GM12878 (cell line): ENCODE data around the gene SLC35F3.

ENCODE experiments used
- FOXK2 ChIP-seq: fragments of 450-650 bp; IDR thresholded peaks from 2 replicates; pipeline ENCODE4 v1.6.1; 2017; ENCODE audit warnings: mild to moderate bottlenecking, moderate library complexity
- KDM1A ChIP-seq: fragments of 200-600 bp; sonication (generic); IDR thresholded peaks from 2 replicates; pipeline ENCODE4 v1.6.1; 2016; ENCODE audit warnings: borderline replicate concordance
- POLR2AphosphoS5 ChIP-seq: IDR thresholded peaks from 2 replicates; pipeline ENCODE4 v1.6.1; 2011; ENCODE audit warnings: mild to moderate bottlenecking, low read length, inconsistent platforms
- RAD51 ChIP-seq: fragments of 450-650 bp; IDR thresholded peaks from 2 replicates; pipeline ENCODE4 v1.6.1; 2016; ENCODE audit warnings: moderate library complexity, mild to moderate bottlenecking, inconsistent platforms
- SPI1 ChIP-seq: IDR thresholded peaks from 2 replicates; pipeline ENCODE4 v1.6.1; 2011; ENCODE audit warnings: low read depth, mild to moderate bottlenecking, low read length, moderate library complexity, borderline replicate concordance; ENCODE audit not compliant: insufficient read depth
- SREBF2 ChIP-seq: IDR thresholded peaks from 2 replicates; pipeline ENCODE4 v1.6.1; 2012; ENCODE audit warnings: mild to moderate bottlenecking, low read length
- TF ChIP-seq, protein P1 (sequence below): IDR thresholded peaks from 2 replicates; pipeline ENCODE4 v1.6.1; 2012; ENCODE audit warnings: improper control_type of control experiment, low read depth, low read length; ENCODE audit not compliant: insufficient replicate concordance
- TF ChIP-seq, protein P2 (sequence below): IDR thresholded peaks from 2 replicates; pipeline ENCODE4 v1.6.1; 2012; ENCODE audit warnings: mild to moderate bottlenecking, low read depth, low read length

DNA sequence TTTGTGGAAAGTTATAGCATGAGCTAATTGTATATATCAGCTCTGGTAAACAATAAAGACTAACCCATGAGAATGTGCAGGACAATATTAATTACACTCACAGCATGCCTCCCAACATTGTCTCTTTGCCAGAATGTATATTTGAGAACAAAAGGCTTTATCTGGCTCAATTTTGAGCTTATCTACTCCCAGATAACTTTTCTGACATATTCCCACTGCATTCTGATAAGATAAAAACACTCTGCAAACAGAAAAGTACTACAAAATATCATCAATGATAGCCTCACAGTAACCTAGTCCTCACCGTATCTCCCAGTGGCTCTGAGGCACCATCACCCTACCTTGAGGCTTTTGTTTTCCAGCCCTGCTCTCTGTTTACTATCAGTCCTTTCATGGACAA is 188.6 kb downstream of the SLC35F3 start:
- TF ChIP-seq SREBF2 (no peak), KDM1A (no peak), RAD51 (no peak), SPI1 (no peak), FOXK2 (no peak), POLR2AphosphoS5 (no peak)
- TF ChIP-seq, protein P1, sequence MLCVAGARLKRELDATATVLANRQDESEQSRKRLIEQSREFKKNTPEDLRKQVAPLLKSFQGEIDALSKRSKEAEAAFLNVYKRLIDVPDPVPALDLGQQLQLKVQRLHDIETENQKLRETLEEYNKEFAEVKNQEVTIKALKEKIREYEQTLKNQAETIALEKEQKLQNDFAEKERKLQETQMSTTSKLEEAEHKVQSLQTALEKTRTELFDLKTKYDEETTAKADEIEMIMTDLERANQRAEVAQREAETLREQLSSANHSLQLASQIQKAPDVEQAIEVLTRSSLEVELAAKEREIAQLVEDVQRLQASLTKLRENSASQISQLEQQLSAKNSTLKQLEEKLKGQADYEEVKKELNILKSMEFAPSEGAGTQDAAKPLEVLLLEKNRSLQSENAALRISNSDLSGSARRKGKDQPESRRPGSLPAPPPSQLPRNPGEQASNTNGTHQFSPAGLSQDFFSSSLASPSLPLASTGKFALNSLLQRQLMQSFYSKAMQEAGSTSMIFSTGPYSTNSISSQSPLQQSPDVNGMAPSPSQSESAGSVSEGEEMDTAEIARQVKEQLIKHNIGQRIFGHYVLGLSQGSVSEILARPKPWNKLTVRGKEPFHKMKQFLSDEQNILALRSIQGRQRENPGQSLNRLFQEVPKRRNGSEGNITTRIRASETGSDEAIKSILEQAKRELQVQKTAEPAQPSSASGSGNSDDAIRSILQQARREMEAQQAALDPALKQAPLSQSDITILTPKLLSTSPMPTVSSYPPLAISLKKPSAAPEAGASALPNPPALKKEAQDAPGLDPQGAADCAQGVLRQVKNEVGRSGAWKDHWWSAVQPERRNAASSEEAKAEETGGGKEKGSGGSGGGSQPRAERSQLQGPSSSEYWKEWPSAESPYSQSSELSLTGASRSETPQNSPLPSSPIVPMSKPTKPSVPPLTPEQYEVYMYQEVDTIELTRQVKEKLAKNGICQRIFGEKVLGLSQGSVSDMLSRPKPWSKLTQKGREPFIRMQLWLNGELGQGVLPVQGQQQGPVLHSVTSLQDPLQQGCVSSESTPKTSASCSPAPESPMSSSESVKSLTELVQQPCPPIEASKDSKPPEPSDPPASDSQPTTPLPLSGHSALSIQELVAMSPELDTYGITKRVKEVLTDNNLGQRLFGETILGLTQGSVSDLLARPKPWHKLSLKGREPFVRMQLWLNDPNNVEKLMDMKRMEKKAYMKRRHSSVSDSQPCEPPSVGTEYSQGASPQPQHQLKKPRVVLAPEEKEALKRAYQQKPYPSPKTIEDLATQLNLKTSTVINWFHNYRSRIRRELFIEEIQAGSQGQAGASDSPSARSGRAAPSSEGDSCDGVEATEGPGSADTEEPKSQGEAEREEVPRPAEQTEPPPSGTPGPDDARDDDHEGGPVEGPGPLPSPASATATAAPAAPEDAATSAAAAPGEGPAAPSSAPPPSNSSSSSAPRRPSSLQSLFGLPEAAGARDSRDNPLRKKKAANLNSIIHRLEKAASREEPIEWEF = no peak
- TF ChIP-seq, protein P2, sequence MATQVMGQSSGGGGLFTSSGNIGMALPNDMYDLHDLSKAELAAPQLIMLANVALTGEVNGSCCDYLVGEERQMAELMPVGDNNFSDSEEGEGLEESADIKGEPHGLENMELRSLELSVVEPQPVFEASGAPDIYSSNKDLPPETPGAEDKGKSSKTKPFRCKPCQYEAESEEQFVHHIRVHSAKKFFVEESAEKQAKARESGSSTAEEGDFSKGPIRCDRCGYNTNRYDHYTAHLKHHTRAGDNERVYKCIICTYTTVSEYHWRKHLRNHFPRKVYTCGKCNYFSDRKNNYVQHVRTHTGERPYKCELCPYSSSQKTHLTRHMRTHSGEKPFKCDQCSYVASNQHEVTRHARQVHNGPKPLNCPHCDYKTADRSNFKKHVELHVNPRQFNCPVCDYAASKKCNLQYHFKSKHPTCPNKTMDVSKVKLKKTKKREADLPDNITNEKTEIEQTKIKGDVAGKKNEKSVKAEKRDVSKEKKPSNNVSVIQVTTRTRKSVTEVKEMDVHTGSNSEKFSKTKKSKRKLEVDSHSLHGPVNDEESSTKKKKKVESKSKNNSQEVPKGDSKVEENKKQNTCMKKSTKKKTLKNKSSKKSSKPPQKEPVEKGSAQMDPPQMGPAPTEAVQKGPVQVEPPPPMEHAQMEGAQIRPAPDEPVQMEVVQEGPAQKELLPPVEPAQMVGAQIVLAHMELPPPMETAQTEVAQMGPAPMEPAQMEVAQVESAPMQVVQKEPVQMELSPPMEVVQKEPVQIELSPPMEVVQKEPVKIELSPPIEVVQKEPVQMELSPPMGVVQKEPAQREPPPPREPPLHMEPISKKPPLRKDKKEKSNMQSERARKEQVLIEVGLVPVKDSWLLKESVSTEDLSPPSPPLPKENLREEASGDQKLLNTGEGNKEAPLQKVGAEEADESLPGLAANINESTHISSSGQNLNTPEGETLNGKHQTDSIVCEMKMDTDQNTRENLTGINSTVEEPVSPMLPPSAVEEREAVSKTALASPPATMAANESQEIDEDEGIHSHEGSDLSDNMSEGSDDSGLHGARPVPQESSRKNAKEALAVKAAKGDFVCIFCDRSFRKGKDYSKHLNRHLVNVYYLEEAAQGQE = no peak
